Panc1 (cell line): ENCODE results near the gene ALDH4A1. TPM values are rescaled to one million over a fixed set of nuclear protein-coding genes. Genes with fewer than 3 reads are reported as not detected.

ENCODE experiments used
- ATAC-seq: fragments of 200-7000 bp; cut with Tn5 transposase; 2 replicates; pipeline ENCODE4 v1.9.1; 2020; ENCODE audit warnings: mild to moderate bottlenecking, moderate library complexity
- BruUV-seq: library from RNA; stranded (reverse); fragments of 400-500 nt; replicated peaks from 2 replicates; lab custom pipeline; 2021; lab: Mats Ljungman, UMichigan
- CTCF ChIA-PET: fragments of 300-600 bp; sonication (Branson Sonifier 250); formaldehyde crosslinking; loops from one replicate; lab custom pipeline; 2022; ENCODE audit warnings: antibody characterized with exemption; lab: Charles Lee
- POLR2A ChIA-PET: fragments of 300-600 bp; sonication (Branson Sonifier 250); formaldehyde crosslinking; loops from one replicate; lab custom pipeline; 2022; ENCODE audit warnings: antibody characterized with exemption; lab: Charles Lee
- DNase-seq: peaks from one replicate; pipeline ENCODE4 v3.0.0-alpha.2; 2010; ENCODE audit warnings: low read depth, low spot score
- H3K27ac ChIP-seq: 2 replicates; pipeline ENCODE4 v1.5.1; 2011; ENCODE audit warnings: mild to moderate bottlenecking, low read length, inconsistent platforms
- H3K27me3 ChIP-seq: fragments of 200-500 bp; sonication (Bioruptor generic); 2 replicates; pipeline ENCODE4 v1.6.0; 2014; ENCODE audit warnings: low read length, inconsistent platforms; ENCODE audit not compliant: control insufficient read depth, insufficient read depth
- H3K36me3 ChIP-seq: fragments of 200-500 bp; sonication (Bioruptor generic); 2 replicates; pipeline ENCODE4 v1.5.1; 2014; ENCODE audit warnings: inconsistent platforms, mild to moderate bottlenecking, low read length, moderate library complexity; ENCODE audit not compliant: control insufficient read depth, insufficient read depth
- H3K4me1 ChIP-seq: 2 replicates; pipeline ENCODE4 v1.5.1; 2011; ENCODE audit warnings: inconsistent platforms, mild to moderate bottlenecking, low read length, moderate library complexity; ENCODE audit not compliant: control insufficient read depth, insufficient read depth
- H3K4me3 ChIP-seq, 2 experiments: 2 replicates each; pipeline ENCODE4 v1.5.1; 2011 to 2012; ENCODE audit warnings: low read depth in 2 of 2, low read length in 2 of 2, mild to moderate bottlenecking in 2 of 2, inconsistent platforms in 1 of 2, moderate library complexity in 1 of 2
- H3K9me3 ChIP-seq: fragments of 200-500 bp; sonication (Bioruptor generic); 2 replicates; pipeline ENCODE4 v1.5.1; 2014; ENCODE audit warnings: low read depth, mild to moderate bottlenecking, inconsistent platforms, low read length, moderate library complexity; ENCODE audit not compliant: control insufficient read depth, insufficient read depth
- CTCF ChIP-seq: fragments of 450-650 bp; IDR thresholded peaks from 2 replicates; pipeline ENCODE4 v1.5.1; 2017; ENCODE audit warnings: mild to moderate bottlenecking
- POLR2AphosphoS5 ChIP-seq: IDR thresholded peaks from 2 replicates; pipeline ENCODE4 v1.6.1; 2012; ENCODE audit warnings: mild to moderate bottlenecking, low read depth, low read length, moderate library complexity
- REST ChIP-seq, 2 experiments: IDR thresholded peaks; 2 replicates each; pipeline ENCODE4 v1.6.1; 2011 to 2012; ENCODE audit warnings: low read depth in 2 of 2, control low read depth in 1 of 2, low read length in 1 of 2, mild to moderate bottlenecking in 1 of 2, moderate library complexity in 1 of 2; ENCODE audit not compliant: insufficient read depth in 1 of 2
- SIN3A ChIP-seq: IDR thresholded peaks from 2 replicates; pipeline ENCODE4 v1.6.1; 2012; ENCODE audit warnings: low read depth, mild to moderate bottlenecking, low read length, moderate library complexity, borderline replicate concordance; ENCODE audit not compliant: insufficient read depth
- TCF7L2 ChIP-seq: IDR thresholded peaks from 2 replicates; pipeline ENCODE4 v1.6.1; 2011; ENCODE audit warnings: mild to moderate bottlenecking, low read depth, low read length, inconsistent platforms
- in situ Hi-C: cut with HindIII; loops from 2 replicates; pipeline ENCODE4 v1.10.0; 2016; ENCODE audit warnings: low sequenced_read_pairs, low pct_unique_long_range_greater_than_20kb
- intact Hi-C: fragments of 100-400 bp; cut with micrococcal nuclease; formaldehyde crosslinking; loops from one replicate; pipeline ENCODE4 v1.10.0; 2022; ENCODE audit not compliant: unreplicated experiment
- total RNA-seq: library from RNA; stranded (reverse); gene quantifications from one replicate; pipeline ENCODE4 v1.2.1, GENCODE V29; 2021; ENCODE audit not compliant: unreplicated experiment

The ALDH4A1 gene
- total RNA-seq, 1 experiment from 2014 or later, result 21.7 TPM

GRCh38 chr1:18920931-18921330 lies 18.6 kb upstream of the ALDH4A1 start:
- Histone ChIP-seq H3K4me3 (no peak overlapping the region), H3K36me3 (peaks cover 2% of the 10 kb centered on the region; the same call in 1 of the 2 replicates), H3K9me3 (no peaks in the 10 kb centered on the region), H3K27ac (no peak overlapping the region), H3K4me1 (peaks cover 39% of the 10 kb centered on the region), H3K27me3 (no peaks in the 10 kb centered on the region)
- BruUV-seq, result no TSS peak
- ChIA-PET POLR2A (no interaction called here), CTCF (interaction anchor here (0.7 to 1.3 kb wide), 3 partner anchors 28 to 51 kb away, joined by 3 to 5 read pairs (median 3); no protein-coding TSS in a partner anchor)
- TF ChIP-seq TCF7L2 (no peak), CTCF (no peak)
- intact Hi-C loops (no loop called here), in situ Hi-C loops (no loop called here)
- DNase-seq, result no peak
- peak; percentile 10; the same call in 1 of the 2 replicates for ATAC-seq

GRCh38 chr1:18919956-18920355 lies 17.6 kb upstream of the ALDH4A1 start:
- CTCF ChIA-PET, result no interaction called here
- ATAC-seq, result no peak
- TF ChIP-seq SIN3A (no peak), POLR2AphosphoS5 (no peak), CTCF (no peak), TCF7L2 (no peak), REST (IDR thresholded peaks at IDR 0.05; ENCODE audit: insufficient read depth in 1 of 2, low read depth in 2 of 2, low read length in 1 of 2) (no peak)

More at GRCh38 chr1:18919956-18920355, 17.6 kb upstream of the ALDH4A1 start:
- no peaks in the 10 kb centered on the region for H3K9me3 ChIP-seq
- DNase-seq, result no peak
- H3K4me3 ChIP-seq, result no peak overlapping the region
- H3K27ac ChIP-seq, result no peak overlapping the region
- BruUV-seq, result TSS peak; percentile 44
- peaks cover 2% of the 10 kb centered on the region; the same call in 1 of the 2 replicates for H3K36me3 ChIP-seq
- in situ Hi-C loops, result no loop called here
- POLR2A ChIA-PET, result no interaction called here
- no peaks in the 10 kb centered on the region for H3K27me3 ChIP-seq
- intact Hi-C loops, result no loop called here
- peaks cover 43% of the 10 kb centered on the region for H3K4me1 ChIP-seq
